GM23248 (cell line): ENCODE measurements around the gene TBC1D8. TPM values are rescaled to one million over a fixed set of nuclear protein-coding genes. Genes with fewer than 3 reads are reported as not detected.
A peak's percentile ranks its signal among the peaks of the same experiment; 100 is the strongest.

ENCODE experiments used
- DNase-seq: peaks from one replicate; pipeline ENCODE4 v3.0.0-alpha.2; 2015
- H2AFZ ChIP-seq: fragments of 200-600 bp; sonication (generic); 2 replicates; pipeline ENCODE4 v1.6.1; 2016; ENCODE audit warnings: antibody characterized with exemption
- H3F3A ChIP-seq: fragments of 200-600 bp; sonication (generic); 2 replicates; pipeline ENCODE4 v1.6.1; 2016; ENCODE audit warnings: mild to moderate bottlenecking, antibody characterized with exemption, mixed run types; ENCODE audit not compliant: insufficient read depth
- H3K27ac ChIP-seq: fragments of 200-600 bp; sonication (generic); 2 replicates; pipeline ENCODE4 v1.5.1; 2016; ENCODE audit warnings: mild to moderate bottlenecking
- H3K27me3 ChIP-seq: fragments of 200-600 bp; sonication (generic); replicated peaks from 2 replicates; pipeline ENCODE4 v1.6.1; 2016; ENCODE audit warnings: mild to moderate bottlenecking; ENCODE audit not compliant: insufficient read depth
- H3K36me3 ChIP-seq: fragments of 200-600 bp; sonication (generic); 2 replicates; pipeline ENCODE4 v1.6.1; 2016; ENCODE audit warnings: low read depth, mild to moderate bottlenecking
- H3K4me1 ChIP-seq: fragments of 200-600 bp; sonication (generic); 2 replicates; pipeline ENCODE4 v1.6.1; 2016; ENCODE audit warnings: mild to moderate bottlenecking; ENCODE audit not compliant: insufficient read depth
- H3K4me2 ChIP-seq: fragments of 200-600 bp; sonication (generic); one replicate; pipeline ENCODE4 v1.6.1; 2016; ENCODE audit warnings: mild to moderate bottlenecking; ENCODE audit not compliant: unreplicated experiment
- H3K4me3 ChIP-seq: fragments of 200-600 bp; sonication (generic); 2 replicates; pipeline ENCODE4 v1.5.1; 2016; ENCODE audit warnings: mild to moderate bottlenecking
- H3K79me2 ChIP-seq: fragments of 200-600 bp; sonication (generic); 2 replicates; pipeline ENCODE4 v1.6.1; 2016; ENCODE audit warnings: mild to moderate bottlenecking; ENCODE audit not compliant: insufficient read depth
- H3K9ac ChIP-seq: fragments of 200-600 bp; sonication (generic); 2 replicates; pipeline ENCODE4 v1.6.1; 2016; ENCODE audit warnings: mild to moderate bottlenecking
- H3K9me2 ChIP-seq: fragments of 200-600 bp; sonication (generic); 2 replicates; pipeline ENCODE4 v1.6.1; 2016; ENCODE audit warnings: mixed run types, mild to moderate bottlenecking, moderate library complexity; ENCODE audit not compliant: insufficient read depth
- H3K9me3 ChIP-seq: fragments of 200-600 bp; sonication (generic); one replicate; pipeline ENCODE4 v1.6.1; 2017; ENCODE audit warnings: low read depth
- H4K20me1 ChIP-seq: fragments of 200-600 bp; sonication (generic); 2 replicates; pipeline ENCODE4 v1.6.0; 2016; ENCODE audit not compliant: insufficient read depth
- EZH2 ChIP-seq: fragments of 200-600 bp; sonication (generic); IDR thresholded peaks from 2 replicates; pipeline ENCODE4 v1.6.1; 2018; ENCODE audit warnings: antibody characterized with exemption, mild to moderate bottlenecking; ENCODE audit not compliant: insufficient read depth, poor library complexity, severe bottlenecking
- EZH2phosphoT487 ChIP-seq: fragments of 200-600 bp; sonication (generic); IDR thresholded peaks from 2 replicates; pipeline ENCODE4 v1.6.1; 2018; ENCODE audit warnings: antibody characterized with exemption, moderate library complexity, mild to moderate bottlenecking, low read depth; ENCODE audit not compliant: insufficient read depth
- WGBS, 2 experiments: methylation state at CpG; one replicate each; pipeline ENCODE4 v1.1.6; 2015 to 2017; ENCODE audit warnings: low lambda C conversion rate in 2 of 2, low coverage in 1 of 2; ENCODE audit errors: missing lambda C conversion rate in 2 of 2; 5-methylcytosine and 5-hydroxymethylcytosine counted together
- in situ Hi-C: fragments of 300-500 bp; cut with MboI; formaldehyde crosslinking; loops from 2 replicates; pipeline ENCODE4 v1.15.0; 2020
- polyA plus RNA-seq: library from polyadenylated mRNA; unstranded; fragments of >200 nt; fragmentation: Nextera tagmentation; extraction: Ambion mirVana; gene quantifications from 2 replicates; pipeline ENCODE4 v1.2.1, GENCODE V29; 2016
- total RNA-seq: library from RNA; depleted of rRNA; stranded (reverse); fragments of >200 nt; shearing (Covaris generic); gene quantifications from 2 replicates; pipeline ENCODE4 v1.2.3, GENCODE V29; 2014

Gene TBC1D8
- total and polyA plus RNA-seq, 2 experiments from 2014 or later, result 2.5 to 2.6 TPM

GRCh38 chr2:101113441-101114267 is 37.5 kb downstream of the TBC1D8 start:
- H3K27ac ChIP-seq, result peak overlapping the region; percentile 88
- DNase-seq, result peak; percentile 93
- H3K79me2 ChIP-seq, result no peaks in the 10 kb centered on the region
- peak overlapping the region; percentile 64 for H3K4me3 ChIP-seq
- in situ Hi-C loops, result no loop called here
- H3K36me3 ChIP-seq, result no peaks in the 10 kb centered on the region
- H3K27me3 ChIP-seq, result no peaks in the 10 kb centered on the region
- H3K4me2 ChIP-seq, result peak overlapping the region; percentile 89
- no peaks in the 10 kb centered on the region for H4K20me1 ChIP-seq
- TF ChIP-seq EZH2 (no peak), EZH2phosphoT487 (no peak)
- 7 to 8% methylated on average over 10 of the region's 10 CpGs for WGBS, 2 experiments
- peak overlapping the region; percentile 72 for H3K9ac ChIP-seq
- H3K9me2 ChIP-seq, result no peaks in the 10 kb centered on the region
- no peaks in the 10 kb centered on the region for H3K9me3 ChIP-seq
- H3K4me1 ChIP-seq, result peaks cover 9% of the 10 kb centered on the region
- peak overlapping the region; percentile 62 for H2AFZ ChIP-seq
- peaks cover 29% of the 10 kb centered on the region for H3F3A ChIP-seq

- Histone ChIP-seq H3K4me2 (peak overlapping the region; percentile 89), H3K4me1 (peaks cover 9% of the 10 kb centered on the region), H3K36me3 (no peaks in the 10 kb centered on the region), H3K9me2 (no peaks in the 10 kb centered on the region), H3K9me3 (no peaks in the 10 kb centered on the region), H3K27me3 (no peaks in the 10 kb centered on the region), H3K9ac (no peak overlapping the region), H3F3A (peaks cover 29% of the 10 kb centered on the region), H2AFZ (no peak overlapping the region), H4K20me1 (no peaks in the 10 kb centered on the region), H3K4me3 (no peak overlapping the region), H3K27ac (0 out of 2 replicates have a peak overlapping the region, but pooled peaks have one; percentile 88), H3K79me2 (no peaks in the 10 kb centered on the region; the same call in 1 of the 2 replicates)
- no peak for TF ChIP-seq EZH2
- TF ChIP-seq EZH2phosphoT487, result no peak
- in situ Hi-C loops, result no loop called here
- 93 to 96% methylated on average over 6 of the region's 6 CpGs for WGBS, 2 experiments
- DNase-seq, result no peak
These were observed 38.4 kb downstream of the TBC1D8 start for GRCh38 chr2:101112772-101113157.

DNA sequence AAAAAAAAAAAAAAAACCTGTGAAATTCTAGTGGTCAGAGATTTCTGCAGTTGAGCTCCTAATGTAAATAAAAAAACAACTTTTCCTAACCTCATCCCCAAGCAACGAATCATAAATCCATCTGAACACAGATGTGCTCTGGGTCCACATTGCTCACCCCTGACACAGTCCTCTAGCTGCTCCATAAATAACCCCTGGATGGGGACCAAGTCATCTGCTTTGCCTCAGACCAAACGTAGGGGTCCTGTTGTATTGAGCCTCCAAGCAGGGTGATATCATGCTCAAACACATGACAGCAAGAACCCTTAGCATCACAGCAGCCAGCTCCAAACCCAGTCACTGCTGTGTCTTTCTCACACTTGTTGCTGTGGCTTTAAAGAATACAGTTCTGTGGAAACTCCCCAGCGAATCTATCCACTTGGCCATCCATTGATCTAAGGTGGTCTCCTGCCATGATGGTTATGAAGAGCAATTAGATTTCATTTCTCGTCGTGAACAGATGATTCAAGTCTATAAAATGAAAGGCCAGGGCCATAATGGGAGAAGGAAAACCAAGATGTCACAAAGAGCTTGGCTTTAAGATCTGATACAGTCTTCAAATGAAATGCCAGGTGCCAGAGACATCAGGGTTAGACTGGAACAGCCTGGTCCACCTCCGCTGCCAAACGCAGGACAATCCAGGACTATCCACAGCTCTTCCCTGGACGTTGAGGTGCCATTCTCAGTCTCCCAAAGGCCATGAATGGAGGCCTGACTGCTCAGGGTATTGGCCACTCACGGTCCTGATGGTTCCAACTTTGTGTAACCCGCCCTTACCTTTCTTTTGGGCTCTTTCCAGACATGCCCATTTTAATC is 39.0 kb downstream of the TBC1D8 start:
- H3K4me3 ChIP-seq, result no peak overlapping the region
- H3K79me2 ChIP-seq, result no peaks in the 10 kb centered on the region; the same call in 1 of the 2 replicates
- in situ Hi-C loops, result no loop called here
- H3K36me3 ChIP-seq, result no peaks in the 10 kb centered on the region
- 69 to 72% methylated on average over 10 of the region's 10 CpGs for WGBS, 2 experiments
- H3K4me1 ChIP-seq, result peaks cover 9% of the 10 kb centered on the region
- no peak overlapping the region for H3K9ac ChIP-seq
- H3K9me2 ChIP-seq, result no peaks in the 10 kb centered on the region
- H3F3A ChIP-seq, result peaks cover 29% of the 10 kb centered on the region
- H3K27me3 ChIP-seq, result no peaks in the 10 kb centered on the region
- H2AFZ ChIP-seq, result no peak overlapping the region
- H4K20me1 ChIP-seq, result no peaks in the 10 kb centered on the region
- peak; percentile 50 for DNase-seq
- H3K4me2 ChIP-seq, result no peak overlapping the region
- TF ChIP-seq EZH2phosphoT487 (no peak), EZH2 (no peak)
- H3K27ac ChIP-seq, result no peak overlapping the region
- no peaks in the 10 kb centered on the region for H3K9me3 ChIP-seq

DNA sequence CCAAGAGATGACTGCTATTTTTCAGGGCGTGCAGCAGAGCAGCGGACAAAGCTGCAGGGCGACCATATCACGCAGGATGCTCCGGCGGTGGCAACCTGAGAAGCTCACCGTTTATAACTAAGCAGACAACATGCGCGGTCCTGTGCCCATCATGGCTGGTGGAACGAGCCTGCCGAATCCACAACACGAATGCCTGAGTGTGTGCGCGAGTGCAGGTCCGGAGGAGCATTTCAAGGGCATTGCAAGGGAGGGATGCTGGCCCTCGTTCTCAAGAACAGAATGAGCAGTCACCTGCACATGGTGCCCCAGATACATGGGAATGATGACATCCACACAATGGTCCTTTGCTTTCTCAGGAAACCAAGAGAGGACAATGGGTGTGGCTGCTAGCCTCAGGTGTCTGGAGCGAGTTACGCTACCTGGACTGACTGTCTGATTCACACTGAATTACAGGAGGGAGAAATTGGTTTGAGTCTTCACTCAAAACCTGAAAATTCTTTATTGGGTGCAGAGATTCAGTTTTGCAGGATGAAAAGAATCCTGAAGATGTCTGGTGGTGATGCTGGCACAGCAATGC is 39.8 kb downstream of the TBC1D8 start:
- no peak overlapping the region for H3K4me3 ChIP-seq

More for the DNA sequence above, 39.8 kb downstream of the TBC1D8 start:
- H3K36me3 ChIP-seq, result no peaks in the 10 kb centered on the region
- peaks cover 9% of the 10 kb centered on the region for H3K4me1 ChIP-seq
- TF ChIP-seq EZH2 (no peak), EZH2phosphoT487 (no peak)
- H3K9me3 ChIP-seq, result no peaks in the 10 kb centered on the region
- H3K9ac ChIP-seq, result no peak overlapping the region
- H3K4me2 ChIP-seq, result no peak overlapping the region
- no peak overlapping the region for H3K27ac ChIP-seq
- in situ Hi-C loops, result no loop called here
- peaks cover 29% of the 10 kb centered on the region for H3F3A ChIP-seq
- WGBS, 2 experiments, result 93 to 95% methylated on average over 18 of the region's 18 CpGs
- H3K27me3 ChIP-seq, result no peaks in the 10 kb centered on the region
- H3K79me2 ChIP-seq, result no peaks in the 10 kb centered on the region; the same call in 1 of the 2 replicates
- H4K20me1 ChIP-seq, result no peaks in the 10 kb centered on the region
- H3K9me2 ChIP-seq, result no peaks in the 10 kb centered on the region
- DNase-seq, result no peak
- H2AFZ ChIP-seq, result no peak overlapping the region
